Activated CD4-positive, alpha-beta T cell treated with anti-CD3 and anti-CD28 coated beads for 36 hours (primary cell): Measurements from ENCODE around the gene TMEM150B. TPM values are rescaled to one million over a fixed set of nuclear protein-coding genes. Genes with fewer than 3 reads are reported as not detected.

Source experiments
- ATAC-seq: fragments of 200-7000 bp; cut with Tn5 transposase; one replicate; pipeline ENCODE4 v1.10.0; 2021; ENCODE audit warnings: mild to moderate bottlenecking, moderate library complexity
- CTCF ChIA-PET: fragments of 350-600 bp; sonication (Branson Sonifier 250); formaldehyde crosslinking; loops from one replicate; lab custom pipeline; 2021; ENCODE audit warnings: antibody characterized with exemption; lab: Charles Lee
- POLR2A ChIA-PET: fragments of 350-600 bp; sonication (Branson Sonifier 250); formaldehyde crosslinking; loops from one replicate; lab custom pipeline; 2021; ENCODE audit warnings: antibody characterized with exemption, inconsistent platforms; lab: Charles Lee
- DNase-seq: peaks from one replicate; pipeline ENCODE4 v3.0.0-alpha.2; 2020
- H3K27ac Mint-ChIP-seq: one replicate; pipeline ENCODE4 v1.8.0; 2021; ENCODE audit warnings: mixed read lengths
- H3K27me3 Mint-ChIP-seq: one replicate; pipeline ENCODE4 v1.8.0; 2021; ENCODE audit warnings: mixed read lengths
- H3K36me3 Mint-ChIP-seq: one replicate; pipeline ENCODE4 v1.8.0; 2021; ENCODE audit warnings: low read depth, mixed read lengths
- H3K4me1 Mint-ChIP-seq: one replicate; pipeline ENCODE4 v1.8.0; 2021; ENCODE audit warnings: mixed read lengths
- H3K4me3 Mint-ChIP-seq: one replicate; pipeline ENCODE4 v1.8.0; 2021; ENCODE audit warnings: mild to moderate bottlenecking, moderate library complexity, mixed read lengths
- H3K9me3 Mint-ChIP-seq: one replicate; pipeline ENCODE4 v1.8.0; 2021; ENCODE audit warnings: low read depth, mixed read lengths
- intact Hi-C, 2 experiments: fragments of 100-400 bp; cut with DNase I in 1 of 2; cut with micrococcal nuclease in 1 of 2; formaldehyde crosslinking; loops; one replicate each; pipeline versions ENCODE4 v1.14.2 to v1.15.1; 2022 to 2024; cut with DNase I, micrococcal nuclease
- total RNA-seq, 2 experiments: library from RNA; stranded (reverse); gene quantifications; one replicate each; pipeline ENCODE4 v1.2.3, GENCODE V29; 2021

The TMEM150B gene
- total RNA-seq, 2 experiments from 2014 or later, result not detected

DNA sequence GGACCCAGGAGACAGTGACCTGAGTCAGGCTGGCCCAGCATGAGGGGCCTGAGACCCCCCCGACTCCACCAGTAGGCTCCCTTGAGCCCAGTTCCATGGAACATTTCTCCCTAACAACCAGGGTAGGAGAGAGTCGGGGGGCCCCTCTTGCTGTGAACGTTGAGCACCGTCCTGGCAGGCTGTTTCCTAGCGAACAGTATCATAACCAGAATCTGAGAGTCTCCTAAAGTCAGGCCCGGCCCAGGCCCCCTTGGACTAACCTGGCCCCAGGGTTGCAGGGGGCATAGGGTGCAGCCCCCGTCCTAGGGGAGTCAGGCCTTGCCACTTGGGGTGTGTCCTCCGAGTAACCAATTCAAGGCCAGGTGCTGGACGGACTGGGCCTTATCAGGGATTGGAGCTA lies 13.7 kb downstream of the TMEM150B start:
- POLR2A ChIA-PET, result no interaction called here
- H3K36me3 Mint-ChIP-seq, result no peaks in the 10 kb centered on the region
- intact Hi-C loops, result no loop called here

DNA sequence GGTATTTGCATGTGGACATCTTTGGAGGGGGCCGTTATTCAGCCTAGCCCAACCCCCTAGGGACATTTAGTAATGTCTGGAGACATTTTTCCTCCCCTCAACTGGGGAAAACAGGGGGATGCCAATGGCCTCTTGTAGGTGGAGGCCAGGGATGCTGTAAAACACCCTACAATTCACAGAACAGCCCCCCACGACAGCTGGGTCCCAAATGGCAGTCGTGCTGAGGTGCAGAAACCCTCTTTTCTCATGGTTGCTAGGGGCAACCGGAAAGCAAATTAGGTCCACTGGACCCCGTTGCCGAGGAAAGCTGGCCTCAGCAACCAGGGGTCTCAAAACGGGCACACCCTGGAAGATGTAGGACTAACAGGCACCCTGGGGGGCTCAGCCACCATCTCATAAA lies 14.6 kb downstream of the TMEM150B start:
- no peaks in the 10 kb centered on the region for H3K36me3 Mint-ChIP-seq
- no peak overlapping the region for H3K4me3 Mint-ChIP-seq
- DNase-seq, result no peak
- intact Hi-C loops, result no loop called here
- no peaks in the 10 kb centered on the region for H3K9me3 Mint-ChIP-seq
- H3K27me3 Mint-ChIP-seq, result no peaks in the 10 kb centered on the region
- no peak overlapping the region for H3K27ac Mint-ChIP-seq
- no peak for ATAC-seq
- ChIA-PET CTCF (interaction anchor here (0.7 kb wide), 1 partner anchor 9 kb away, joined by 3 read pairs; no protein-coding TSS in a partner anchor), POLR2A (no interaction called here)
- no peaks in the 10 kb centered on the region for H3K4me1 Mint-ChIP-seq

More for the DNA sequence above, 13.7 kb downstream of the TMEM150B start:
- H3K4me3 Mint-ChIP-seq, result no peak overlapping the region
- no peaks in the 10 kb centered on the region for H3K4me1 Mint-ChIP-seq
- ATAC-seq (no peak), DNase-seq (no peak)
- no peaks in the 10 kb centered on the region for H3K9me3 Mint-ChIP-seq
- CTCF ChIA-PET, result no interaction called here
- no peaks in the 10 kb centered on the region for H3K27me3 Mint-ChIP-seq
- H3K27ac Mint-ChIP-seq, result no peak overlapping the region

DNA sequence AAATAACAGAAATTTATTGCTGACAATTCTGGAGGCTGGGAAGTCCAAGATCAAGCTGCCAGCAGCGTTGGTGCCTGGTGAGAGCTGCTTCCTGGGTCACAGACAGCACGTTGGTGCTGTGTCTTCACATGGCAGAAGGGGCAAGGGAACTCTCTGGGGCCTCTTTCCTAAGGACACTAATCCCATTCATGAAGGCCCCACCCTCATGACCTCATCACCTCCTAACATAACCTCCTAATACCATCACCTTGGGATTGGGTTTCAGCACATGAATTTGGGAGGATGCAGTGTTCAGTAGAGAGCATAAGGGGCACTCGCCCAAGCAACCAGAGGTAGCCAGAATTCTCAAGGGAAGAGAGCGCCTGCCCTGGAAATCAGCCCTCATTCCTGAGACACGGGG lies 15.7 kb downstream of the TMEM150B start:
- Mint-ChIP-seq H3K4me3 (no peak overlapping the region), H3K4me1 (no peaks in the 10 kb centered on the region), H3K9me3 (no peaks in the 10 kb centered on the region), H3K27me3 (no peaks in the 10 kb centered on the region), H3K27ac (no peak overlapping the region), H3K36me3 (no peaks in the 10 kb centered on the region)
- DNase-seq, result no peak
- POLR2A ChIA-PET, result no interaction called here
- intact Hi-C loops, result no loop called here
- CTCF ChIA-PET, result interaction anchor here (0.6 kb wide), 1 partner anchor 479 kb away, joined by 3 read pairs; no protein-coding TSS in a partner anchor
- no peak for ATAC-seq

DNA sequence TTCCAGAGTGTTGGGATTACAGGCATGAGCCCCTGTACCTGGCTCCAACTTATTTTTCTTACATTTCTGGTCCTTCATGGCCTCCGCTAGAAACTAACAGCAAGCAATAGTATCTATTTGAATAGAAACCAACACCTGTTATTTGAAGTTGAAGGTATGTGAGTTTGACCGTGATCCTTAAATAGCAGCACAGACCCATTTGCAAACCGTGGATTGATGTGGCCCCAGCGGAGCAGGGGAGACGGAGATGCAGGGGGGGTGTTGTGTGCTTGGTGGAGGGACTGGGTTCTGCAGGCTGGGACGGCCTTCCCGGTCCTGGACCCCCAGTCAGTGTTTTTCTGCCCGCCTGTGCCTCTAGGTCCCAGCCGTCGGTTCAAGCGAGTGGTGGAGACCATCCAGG lies 16.9 kb downstream of the TMEM150B start:
- no peak for ATAC-seq

DNA sequence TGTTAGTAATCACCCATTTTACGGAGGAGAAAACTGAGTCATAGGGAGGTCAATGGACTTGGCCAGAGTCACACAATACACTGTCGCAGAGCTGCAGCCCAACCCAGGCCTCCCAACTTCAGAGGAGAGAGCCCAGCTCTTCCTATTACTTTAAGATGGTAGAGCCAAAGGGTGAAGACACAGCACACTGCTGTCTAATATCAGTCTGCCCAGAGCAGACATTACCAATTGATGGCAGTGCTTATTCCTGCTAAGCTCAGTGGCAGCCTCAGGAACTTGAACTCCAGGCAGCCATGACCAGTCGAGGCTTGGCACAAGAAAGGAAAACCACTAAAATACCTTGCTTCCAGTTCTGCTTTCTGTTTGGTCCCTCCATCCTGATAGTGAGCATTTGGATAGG lies 18.4 kb downstream of the TMEM150B start:
- Mint-ChIP-seq H3K4me3 (no peak overlapping the region), H3K9me3 (no peaks in the 10 kb centered on the region), H3K36me3 (no peaks in the 10 kb centered on the region), H3K27ac (no peak overlapping the region), H3K4me1 (peaks cover 2% of the 10 kb centered on the region), H3K27me3 (no peaks in the 10 kb centered on the region)
- POLR2A ChIA-PET, result no interaction called here
- intact Hi-C loops, result no loop called here
- ATAC-seq (no peak), DNase-seq (no peak)
- CTCF ChIA-PET, result interaction anchor here (0.7 kb wide), 1 partner anchor 70 kb away, joined by 3 read pairs; the partner anchor contains the start of gene TMEM190

More for the DNA sequence above, 16.9 kb downstream of the TMEM150B start:
- DNase-seq, result no peak
- intact Hi-C loops, result no loop called here
- Mint-ChIP-seq H3K27ac (no peak overlapping the region), H3K36me3 (no peaks in the 10 kb centered on the region), H3K27me3 (no peaks in the 10 kb centered on the region), H3K9me3 (no peaks in the 10 kb centered on the region), H3K4me3 (no peak overlapping the region), H3K4me1 (no peaks in the 10 kb centered on the region)
- CTCF ChIA-PET, result no interaction called here
- POLR2A ChIA-PET, result no interaction called here

DNA sequence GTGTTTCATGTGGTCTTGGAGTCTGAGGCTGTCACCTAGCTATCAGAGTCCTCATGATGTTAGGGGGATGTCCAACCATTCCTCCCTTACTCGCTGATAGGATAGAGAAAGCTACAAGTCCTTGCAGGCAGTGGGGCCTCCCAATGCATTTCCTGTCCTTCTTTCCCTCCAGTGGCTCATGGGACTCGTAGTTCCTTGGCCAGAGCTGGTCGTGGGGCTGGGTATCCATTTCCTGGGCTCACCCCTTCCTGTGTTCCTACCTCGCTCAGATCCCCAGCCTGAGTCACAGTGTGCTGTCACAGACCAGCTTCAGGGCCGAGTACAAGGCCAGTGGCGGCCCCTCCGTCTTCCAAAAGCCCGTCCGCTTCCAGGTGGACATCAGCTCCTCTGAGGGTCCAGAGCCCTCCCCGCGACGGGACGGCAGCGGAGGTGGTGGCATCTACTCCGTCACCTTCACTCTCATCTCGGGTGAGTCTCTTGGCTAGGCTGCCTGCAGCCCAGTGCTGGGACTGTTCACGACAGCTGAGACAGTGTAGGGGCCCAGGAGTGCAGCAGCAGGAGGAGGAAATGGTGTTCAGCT lies 19.1 kb downstream of the TMEM150B start:
- intact Hi-C loops, result no loop called here
- peaks cover 6% of the 10 kb centered on the region for H3K4me1 Mint-ChIP-seq
- POLR2A ChIA-PET, result no interaction called here

DNA sequence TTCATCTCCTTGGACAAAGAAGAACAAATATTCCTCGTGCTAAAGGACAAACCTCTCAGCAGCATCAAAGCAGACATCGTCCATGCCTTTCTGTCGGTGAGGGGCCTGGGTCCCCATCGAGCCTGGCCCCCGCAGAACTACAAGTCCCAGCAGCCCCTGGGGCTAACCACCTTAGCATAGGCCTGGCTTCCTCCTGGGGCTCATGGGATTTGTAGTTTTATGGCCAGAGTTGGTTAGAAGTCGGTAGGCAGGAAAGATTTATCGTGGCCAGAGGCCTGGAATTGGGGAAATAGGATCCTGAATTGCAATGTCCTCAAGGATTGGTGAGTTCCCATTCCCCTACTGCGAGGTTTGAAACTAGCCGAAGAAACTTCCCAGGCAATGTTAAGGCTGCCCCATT lies 19.6 kb downstream of the TMEM150B start:
- Mint-ChIP-seq H3K4me1 (peaks cover 6% of the 10 kb centered on the region), H3K27me3 (no peaks in the 10 kb centered on the region), H3K36me3 (no peaks in the 10 kb centered on the region), H3K27ac (no peak overlapping the region), H3K9me3 (no peaks in the 10 kb centered on the region), H3K4me3 (no peak overlapping the region)
- peak; percentile 75 for DNase-seq
- ChIA-PET POLR2A (no interaction called here), CTCF (interaction anchor here (0.5 kb wide), 1 partner anchor 14 kb away, joined by 3 read pairs; no protein-coding TSS in a partner anchor)
- ATAC-seq, result peak; percentile 71
- intact Hi-C loops, result no loop called here

More for the DNA sequence above, 19.1 kb downstream of the TMEM150B start:
- no peak for ATAC-seq
- CTCF ChIA-PET, result interaction anchor here (0.5 to 0.7 kb wide), 2 partner anchors 15 to 70 kb away, joined by 3 read pairs; partner anchors contain the start of gene TMEM190
- Mint-ChIP-seq H3K27me3 (no peaks in the 10 kb centered on the region), H3K9me3 (no peaks in the 10 kb centered on the region), H3K27ac (no peak overlapping the region), H3K36me3 (no peaks in the 10 kb centered on the region), H3K4me3 (no peak overlapping the region)
- no peak for DNase-seq

DNA sequence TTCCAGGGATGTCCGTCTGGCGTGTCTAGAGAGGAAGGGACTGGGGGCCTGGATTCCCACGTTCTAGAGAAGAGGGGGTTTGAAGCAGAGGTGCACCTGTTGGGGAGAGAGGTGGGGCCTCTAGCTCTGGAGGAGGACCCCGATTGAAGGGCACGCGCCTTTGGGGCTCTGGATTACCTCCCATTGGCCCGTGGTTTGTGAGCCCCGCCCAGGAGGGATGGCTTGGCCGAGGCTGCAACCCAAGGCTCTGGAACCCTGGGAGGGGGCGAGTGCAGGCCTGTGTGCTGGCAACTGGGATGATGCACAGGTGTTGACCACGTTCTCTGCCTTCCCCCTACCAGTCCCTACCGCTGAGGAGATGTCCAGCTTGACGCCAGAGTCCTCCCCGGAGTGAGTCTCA lies 20.2 kb downstream of the TMEM150B start:
- ChIA-PET CTCF (no interaction called here), POLR2A (no interaction called here)
- Mint-ChIP-seq H3K27ac (no peak overlapping the region), H3K9me3 (no peaks in the 10 kb centered on the region), H3K4me1 (peaks cover 6% of the 10 kb centered on the region), H3K4me3 (no peak overlapping the region), H3K27me3 (no peaks in the 10 kb centered on the region), H3K36me3 (no peaks in the 10 kb centered on the region)
- intact Hi-C loops, result loop anchor here in 1 of 2 experiments (5.0 kb wide), 2 partner anchors 32 to 82 kb away; partner anchors contain the start of genes KMT5C and RPL28
- ATAC-seq (no peak), DNase-seq (no peak)

DNA sequence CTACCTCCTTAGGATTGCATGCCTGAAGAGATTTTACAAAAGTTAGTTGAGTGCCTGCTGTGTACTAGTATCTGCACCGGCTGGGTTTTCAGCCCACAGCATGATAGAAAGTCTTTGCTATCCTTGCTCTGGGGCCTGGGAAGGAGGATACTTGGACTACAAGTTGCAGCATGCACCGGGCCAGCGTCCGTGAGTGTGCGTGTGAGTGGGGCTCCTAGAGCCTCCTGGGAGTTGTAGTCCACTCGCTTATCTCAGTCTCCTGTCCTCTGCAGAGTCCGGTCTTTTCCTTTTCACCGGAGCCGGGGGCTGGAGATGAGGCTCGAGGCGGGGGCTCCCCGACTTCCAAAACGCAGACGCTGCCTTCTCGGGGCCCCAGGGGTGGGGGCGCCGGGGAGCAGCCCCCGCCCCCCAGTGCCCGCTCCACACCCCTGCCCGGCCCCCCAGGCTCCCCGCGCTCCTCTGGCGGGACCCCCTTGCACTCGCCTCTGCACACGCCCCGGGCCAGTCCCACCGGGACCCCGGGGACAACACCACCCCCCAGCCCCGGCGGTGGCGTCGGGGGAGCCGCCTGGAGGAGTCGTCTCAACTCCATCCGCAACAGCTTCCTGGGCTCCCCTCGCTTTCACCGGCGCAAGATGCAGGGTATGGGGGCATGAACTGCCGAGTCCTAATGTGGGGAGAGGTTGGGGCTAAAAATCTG lies 20.7 kb downstream of the TMEM150B start:
- Mint-ChIP-seq H3K27ac (no peak overlapping the region), H3K36me3 (no peaks in the 10 kb centered on the region), H3K4me1 (peaks cover 6% of the 10 kb centered on the region), H3K27me3 (no peaks in the 10 kb centered on the region), H3K4me3 (no peak overlapping the region), H3K9me3 (no peaks in the 10 kb centered on the region)
- ATAC-seq (peak; percentile 53), DNase-seq (peak; percentile 75)
- ChIA-PET CTCF (no interaction called here), POLR2A (no interaction called here)
- intact Hi-C loops, result loop anchor here in 1 of 2 experiments (5.0 kb wide), 2 partner anchors 33 to 83 kb away; partner anchors contain the start of genes KMT5C and RPL28

DNA sequence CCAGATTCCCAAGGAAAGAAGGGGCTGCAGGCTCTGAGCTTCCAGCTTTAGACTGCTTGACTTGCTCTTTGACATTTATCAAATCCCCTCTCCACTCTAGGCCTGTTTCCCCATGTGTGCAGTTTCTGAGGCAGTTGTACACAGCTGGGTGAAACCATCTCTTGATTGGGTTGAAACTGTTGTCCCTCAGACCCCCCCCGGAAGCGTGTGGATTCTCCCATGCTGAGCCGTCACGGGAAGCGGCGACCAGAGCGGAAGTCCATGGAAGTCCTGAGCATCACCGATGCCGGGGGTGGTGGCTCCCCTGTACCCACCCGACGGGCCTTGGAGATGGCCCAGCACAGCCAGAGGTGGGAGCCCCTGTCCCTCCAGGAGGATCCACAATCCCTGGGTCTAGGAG lies 21.7 kb downstream of the TMEM150B start:
- H3K27me3 Mint-ChIP-seq, result no peaks in the 10 kb centered on the region
- no peaks in the 10 kb centered on the region for H3K9me3 Mint-ChIP-seq
- H3K4me3 Mint-ChIP-seq, result no peak overlapping the region
- ChIA-PET POLR2A (interaction anchor here (0.7 kb wide), 1 partner anchor 218 kb away, joined by 3 read pairs; no protein-coding TSS in a partner anchor), CTCF (interaction anchor here (0.6 to 3.1 kb wide), 3 partner anchors 11 to 115 kb away, joined by 3 to 13 read pairs (median 3); partner anchors contain the start of gene KMT5C)
- intact Hi-C loops, result loop anchor here in 1 of 2 experiments (5.0 kb wide), 2 partner anchors 34 to 84 kb away; partner anchors contain the start of genes KMT5C and RPL28
- peaks cover 6% of the 10 kb centered on the region for H3K4me1 Mint-ChIP-seq
- no peak for ATAC-seq
- DNase-seq, result no peak
- H3K27ac Mint-ChIP-seq, result no peak overlapping the region
- H3K36me3 Mint-ChIP-seq, result no peaks in the 10 kb centered on the region

DNA sequence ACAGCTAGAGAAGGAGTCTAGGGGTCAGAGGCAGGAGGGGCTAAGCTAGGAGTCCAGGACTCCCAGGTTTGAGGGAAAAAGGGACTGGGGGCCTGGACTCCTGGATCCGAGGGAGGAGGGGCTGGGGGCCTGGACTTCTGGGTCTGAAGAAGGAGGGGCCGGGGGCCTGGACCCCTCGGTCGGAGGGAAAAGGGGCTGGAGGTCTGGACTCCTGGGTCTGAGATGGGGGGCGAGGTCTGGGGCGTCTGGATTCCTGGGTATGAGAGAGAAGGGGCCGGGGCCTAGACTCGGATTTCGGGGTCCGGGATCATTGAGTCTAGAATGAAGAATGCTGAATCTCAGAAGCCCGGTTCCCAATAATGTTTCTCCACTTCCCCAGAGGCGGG lies 22.8 kb downstream of the TMEM150B start:
- ChIA-PET CTCF (interaction anchor here (0.6 to 3.1 kb wide), 7 partner anchors 14 to 201 kb away, joined by 3 to 13 read pairs (median 3); partner anchors contain the start of gene PPP6R1), POLR2A (no interaction called here)
- peak overlapping the region; percentile 90 for H3K27ac Mint-ChIP-seq
- no peak for ATAC-seq
- peaks cover 6% of the 10 kb centered on the region for H3K4me1 Mint-ChIP-seq
- no peak for DNase-seq
- H3K36me3 Mint-ChIP-seq, result no peaks in the 10 kb centered on the region
- H3K4me3 Mint-ChIP-seq, result peak overlapping the region; percentile 81
- no peaks in the 10 kb centered on the region for H3K27me3 Mint-ChIP-seq
- intact Hi-C loops, result loop anchor here (1.0 to 5.0 kb wide), 3 partner anchors 35 to 116 kb away; partner anchors contain the start of genes KMT5C (in 1 of the 2) and RPL28 (in 1 of the 2)
- no peaks in the 10 kb centered on the region for H3K9me3 Mint-ChIP-seq
